Lower lobe of right lung (tissue), 2 donors: ENCODE results near the gene AKAP6. TPM values are rescaled to one million over a fixed set of nuclear protein-coding genes. Genes with fewer than 3 reads are reported as not detected.

Source experiments
- ATAC-seq, 2 donors: fragments of 200-7000 bp; cut with Tn5 transposase; one replicate each; pipeline ENCODE4 v1.9.1; 2020 to 2022; ENCODE audit warnings: mild to moderate bottlenecking in 2 of 2, moderate library complexity in 2 of 2
- DNase-seq: peaks from one replicate; pipeline ENCODE4 v3.0.0-alpha.2; 2020
- H3K27ac ChIP-seq: fragments of 200-600 bp; one replicate; pipeline ENCODE4 v1.8.0; 2022
- H3K27me3 ChIP-seq: fragments of 200-600 bp; one replicate; pipeline ENCODE4 v1.8.0; 2022; ENCODE audit warnings: low read depth
- H3K36me3 ChIP-seq: fragments of 200-600 bp; one replicate; pipeline ENCODE4 v1.8.0; 2022; ENCODE audit warnings: mild to moderate bottlenecking
- H3K4me1 ChIP-seq: fragments of 200-600 bp; one replicate; pipeline ENCODE4 v1.8.0; 2022
- H3K4me3 ChIP-seq: fragments of 200-600 bp; one replicate; pipeline ENCODE4 v1.8.0; 2022; ENCODE audit warnings: mild to moderate bottlenecking
- H3K9me3 ChIP-seq: fragments of 200-600 bp; one replicate; pipeline ENCODE4 v1.8.0; 2022
- CTCF ChIP-seq: fragments of 200-600 bp; IDR thresholded peaks from one replicate; pipeline ENCODE4 v1.8.0; 2022; ENCODE audit warnings: antibody characterized with exemption, mild to moderate bottlenecking
- intact Hi-C: fragments of 100-400 bp; cut with DNase I; formaldehyde crosslinking; loops from one replicate; pipeline ENCODE4 v1.11.0; 2022
- total RNA-seq: library from RNA; stranded (reverse); fragmentation: NEBNext Ultra II Directional; extraction: Animal tissue kit (Norgen Biotek cat#: 25700); gene quantifications from one replicate; pipeline ENCODE4 v1.2.1, GENCODE V29; 2021
- donor health status: DM: no; HTN: yes; CAD: no; lungs with severe emphysema.

AKAP6 gene
- total RNA-seq, 1 donor from 2014 or later = 8.6 TPM

GRCh38 chr14:32738206-32738871 lies 409.2 kb downstream of the AKAP6 start:
- H3K9me3 ChIP-seq = no peaks in the 10 kb centered on the region
- TF ChIP-seq CTCF = no peak
- no peaks in the 10 kb centered on the region for H3K4me1 ChIP-seq
- intact Hi-C loops = no loop called here
- no peak overlapping the region for H3K27ac ChIP-seq
- H3K27me3 ChIP-seq = no peaks in the 10 kb centered on the region
- H3K4me3 ChIP-seq = no peak overlapping the region
- DNase-seq (no peak), ATAC-seq (no peak)
- no peaks in the 10 kb centered on the region for H3K36me3 ChIP-seq

- no peaks in the 10 kb centered on the region for H3K36me3 ChIP-seq
- ATAC-seq (no peak), DNase-seq (no peak)
- no peak overlapping the region for H3K27ac ChIP-seq
- no peak overlapping the region for H3K4me3 ChIP-seq
- intact Hi-C loops = no loop called here
- no peaks in the 10 kb centered on the region for H3K9me3 ChIP-seq
- TF ChIP-seq CTCF = no peak
- H3K4me1 ChIP-seq = no peaks in the 10 kb centered on the region
- no peaks in the 10 kb centered on the region for H3K27me3 ChIP-seq
Measured at GRCh38 chr14:32744811-32745445, 415.8 kb downstream of the AKAP6 start.

GRCh38 chr14:32754209-32754608 lies 425.1 kb downstream of the AKAP6 start:
- DNase-seq = no peak
- H3K27me3 ChIP-seq = no peaks in the 10 kb centered on the region
- intact Hi-C loops = no loop called here
- peaks cover 18% of the 10 kb centered on the region for H3K9me3 ChIP-seq
- no peak for TF ChIP-seq CTCF
- no peaks in the 10 kb centered on the region for H3K36me3 ChIP-seq
- H3K27ac ChIP-seq = no peak overlapping the region
- no peak for ATAC-seq
- no peaks in the 10 kb centered on the region for H3K4me1 ChIP-seq
- no peak overlapping the region for H3K4me3 ChIP-seq

- ATAC-seq (peak in 1 of 2 donors; percentile 23), DNase-seq (no peak)
- no peak for TF ChIP-seq CTCF
- Histone ChIP-seq H3K4me3 (no peak overlapping the region), H3K27me3 (no peaks in the 10 kb centered on the region), H3K4me1 (no peaks in the 10 kb centered on the region), H3K27ac (no peak overlapping the region), H3K36me3 (no peaks in the 10 kb centered on the region), H3K9me3 (peaks cover 18% of the 10 kb centered on the region)
- intact Hi-C loops = no loop called here
Measured at GRCh38 chr14:32756173-32756572, 427.1 kb downstream of the AKAP6 start.

GRCh38 chr14:32756775-32757174 lies 427.7 kb downstream of the AKAP6 start:
- Histone ChIP-seq H3K4me3 (no peak overlapping the region), H3K4me1 (no peaks in the 10 kb centered on the region), H3K27me3 (no peaks in the 10 kb centered on the region), H3K9me3 (peaks cover 18% of the 10 kb centered on the region), H3K36me3 (no peaks in the 10 kb centered on the region), H3K27ac (no peak overlapping the region)
- intact Hi-C loops = no loop called here
- ATAC-seq = peak in 1 of 2 donors; percentile 23
- no peak for TF ChIP-seq CTCF
- no peak for DNase-seq
